IMR-90 (cell line): ENCODE data around the gene MEF2B. TPM values are rescaled to one million over a fixed set of nuclear protein-coding genes. Genes with fewer than 3 reads are reported as not detected.

Experiments used
- ATAC-seq: fragments of 200-7000 bp; cut with Tn5 transposase; 2 replicates; pipeline ENCODE4 v1.9.1; 2020; ENCODE audit warnings: low read depth, mild to moderate bottlenecking, moderate library complexity
- BruUV-seq: library from RNA; stranded (reverse); fragments of 400-500 nt; replicated peaks from 2 replicates; lab custom pipeline; 2021; lab: Mats Ljungman, UMichigan
- CTCF ChIA-PET: fragments of 300-600 bp; formaldehyde crosslinking; extraction: SDS; loops from one replicate; lab custom pipeline; 2021; ENCODE audit warnings: antibody characterized with exemption; lab: Yijun Ruan, JAX
- POLR2A ChIA-PET: fragments of 300-600 bp; sonication (Branson Sonifier 250); formaldehyde crosslinking; loops from one replicate; lab custom pipeline; 2022; ENCODE audit warnings: antibody characterized with exemption; ENCODE audit not compliant: unreplicated experiment; lab: Charles Lee
- DNase-seq: peaks from one replicate; pipeline ENCODE4 v3.0.0; 2013
- H2AFZ ChIP-seq: replicated peaks from 2 replicates; pipeline ENCODE3; 2013; ENCODE audit warnings: low read length, mild to moderate bottlenecking; ENCODE audit not compliant: poor library complexity
- H2AK5ac ChIP-seq: 2 replicates; pipeline ENCODE4 v1.6.1; 2013; ENCODE audit warnings: low read depth, low read length, inconsistent platforms
- H2AK9ac ChIP-seq: replicated peaks from 2 replicates; pipeline ENCODE3; 2013; ENCODE audit warnings: mild to moderate bottlenecking, low read depth, low read length, moderate library complexity; ENCODE audit not compliant: poor library complexity
- H2BK120ac ChIP-seq: 2 replicates; pipeline ENCODE4 v1.6.1; 2013; ENCODE audit warnings: low read depth, low read length, inconsistent platforms
- H2BK15ac ChIP-seq: 3 replicates; pipeline ENCODE4 v1.6.1; 2013; ENCODE audit warnings: low read depth, low read length, inconsistent platforms
- H2BK20ac ChIP-seq: 2 replicates; pipeline ENCODE4 v1.6.1; 2013; ENCODE audit warnings: low read depth, mild to moderate bottlenecking, inconsistent platforms, low read length, moderate library complexity
- H2BK5ac ChIP-seq: 2 replicates; pipeline ENCODE4 v1.6.1; 2013; ENCODE audit warnings: mild to moderate bottlenecking, low read depth, low read length, inconsistent platforms; ENCODE audit not compliant: poor library complexity, severe bottlenecking
- H3K14ac ChIP-seq: replicated peaks from 2 replicates; pipeline ENCODE4 v1.6.1; 2013; ENCODE audit warnings: low read depth, low read length, inconsistent platforms
- H3K18ac ChIP-seq: 2 replicates; pipeline ENCODE4 v1.6.1; 2013; ENCODE audit warnings: low read depth, low read length, control low read depth
- H3K23ac ChIP-seq: 2 replicates; pipeline ENCODE4 v1.6.1; 2013; ENCODE audit warnings: low read depth, low read length, inconsistent platforms
- H3K27ac ChIP-seq: 2 replicates; pipeline ENCODE4 v1.5.1; 2013; ENCODE audit warnings: mild to moderate bottlenecking, control low read depth, low read length; ENCODE audit not compliant: insufficient read depth
- H3K27me3 ChIP-seq: 2 replicates; pipeline ENCODE4 v1.6.1; 2013; ENCODE audit warnings: low read length; ENCODE audit not compliant: control insufficient read depth, insufficient read depth
- H3K36me3 ChIP-seq: 2 replicates; pipeline ENCODE4 v1.6.1; 2013; ENCODE audit warnings: low read length, mixed read lengths; ENCODE audit not compliant: control insufficient read depth, insufficient read depth
- H3K4ac ChIP-seq: 2 replicates; pipeline ENCODE4 v1.6.1; 2013; ENCODE audit warnings: low read depth, low read length, inconsistent platforms
- H3K4me1 ChIP-seq: 2 replicates; pipeline ENCODE4 v1.6.1; 2013; ENCODE audit warnings: low read length, mixed read lengths; ENCODE audit not compliant: control insufficient read depth, insufficient read depth
- H3K4me2 ChIP-seq: 2 replicates; pipeline ENCODE4 v1.6.1; 2013; ENCODE audit warnings: low read depth, mild to moderate bottlenecking, control low read depth, low read length, moderate library complexity
- H3K4me3 ChIP-seq: 2 replicates; pipeline ENCODE4 v1.5.1; 2013; ENCODE audit warnings: low read depth, mild to moderate bottlenecking, control low read depth, low read length, moderate library complexity; ENCODE audit not compliant: insufficient read depth
- H3K56ac ChIP-seq: 2 replicates; pipeline ENCODE4 v1.6.1; 2013; ENCODE audit warnings: low read length, inconsistent platforms; ENCODE audit not compliant: insufficient read depth; ENCODE audit errors: extremely low read depth
- H3K79me1 ChIP-seq, 2 experiments: 2 replicates each; pipeline ENCODE4 v1.6.1; 2013; ENCODE audit warnings: low read length in 2 of 2, inconsistent platforms in 1 of 2, low read depth in 1 of 2
- H3K9ac ChIP-seq: 2 replicates; pipeline ENCODE4 v1.6.1; 2013; ENCODE audit warnings: low read depth, low read length, control low read depth
- H3K9me1 ChIP-seq: 2 replicates; pipeline ENCODE4 v1.6.1; 2013; ENCODE audit warnings: low read length, inconsistent platforms; ENCODE audit not compliant: insufficient read depth
- H3K9me3 ChIP-seq: 2 replicates; pipeline ENCODE4 v1.6.1; 2013; ENCODE audit warnings: low read length; ENCODE audit not compliant: control insufficient read depth, insufficient read depth
- H4K20me1 ChIP-seq: 2 replicates; pipeline ENCODE4 v1.6.1; 2013; ENCODE audit warnings: low read length, inconsistent platforms; ENCODE audit not compliant: insufficient read depth
- H4K5ac ChIP-seq: 2 replicates; pipeline ENCODE4 v1.6.1; 2013; ENCODE audit warnings: mild to moderate bottlenecking, low read depth, low read length, control low read depth
- H4K8ac ChIP-seq, 2 experiments: 2 replicates each; pipeline ENCODE4 v1.6.1; 2013; ENCODE audit warnings: low read depth in 2 of 2, low read length in 2 of 2, control low read depth in 1 of 2, inconsistent platforms in 1 of 2
- H4K91ac ChIP-seq: 2 replicates; pipeline ENCODE4 v1.6.1; 2013; ENCODE audit warnings: low read depth, low read length, inconsistent platforms; ENCODE audit not compliant: insufficient read depth
- CEBPB ChIP-seq: IDR thresholded peaks from 2 replicates; pipeline ENCODE4 v1.6.1; 2012; ENCODE audit warnings: low read depth, low read length, improper control_type of control experiment
- CHD1 ChIP-seq: IDR thresholded peaks from 2 replicates; pipeline ENCODE4 v1.6.1; 2012; ENCODE audit warnings: low read depth, low read length, improper control_type of control experiment
- FOS ChIP-seq: fragments of 150-350 bp; IDR thresholded peaks from 2 replicates; pipeline ENCODE4 v1.6.1; 2016; ENCODE audit warnings: low read depth, low read length
- MAFK ChIP-seq: IDR thresholded peaks from 2 replicates; pipeline ENCODE4 v1.6.1; 2012; ENCODE audit warnings: low read depth, low read length, improper control_type of control experiment
- MAZ ChIP-seq: IDR thresholded peaks from 2 replicates; pipeline ENCODE4 v1.6.1; 2012; ENCODE audit warnings: low read depth, mild to moderate bottlenecking, low read length, improper control_type of control experiment, moderate library complexity, borderline replicate concordance
- MXI1 ChIP-seq: IDR thresholded peaks from 2 replicates; pipeline ENCODE4 v1.6.1; 2012; ENCODE audit warnings: low read depth, mild to moderate bottlenecking, low read length, moderate library complexity, borderline replicate concordance
- NFE2L2 ChIP-seq: fragments of 150-350 bp; IDR thresholded peaks from 2 replicates; pipeline ENCODE4 v1.6.1; 2016; ENCODE audit warnings: low read depth, mild to moderate bottlenecking, low read length
- POLR2A ChIP-seq: IDR thresholded peaks from 2 replicates; pipeline ENCODE4 v1.6.1; 2012; ENCODE audit warnings: mild to moderate bottlenecking, low read depth, low read length
- RAD21 ChIP-seq: IDR thresholded peaks from 2 replicates; pipeline ENCODE4 v1.6.1; 2012; ENCODE audit warnings: low read length, improper control_type of control experiment
- RCOR1 ChIP-seq: IDR thresholded peaks from 2 replicates; pipeline ENCODE4 v1.6.1; 2012; ENCODE audit warnings: mild to moderate bottlenecking, low read length, improper control_type of control experiment; ENCODE audit not compliant: insufficient replicate concordance
- RFX5 ChIP-seq: IDR thresholded peaks from 2 replicates; pipeline ENCODE4 v1.8.0; 2012; ENCODE audit warnings: low read depth, mild to moderate bottlenecking, low read length, moderate library complexity
- SMC3 ChIP-seq: fragments of 150-350 bp; IDR thresholded peaks from 2 replicates; pipeline ENCODE4 v1.6.1; 2016; ENCODE audit warnings: low read depth, mild to moderate bottlenecking, antibody characterized with exemption, low read length, moderate library complexity
- WGBS, 2 experiments: methylation state at CpG; one replicate each; pipeline versions ENCODE4 v1.1.5 to v1.1.7; 2013; ENCODE audit warnings: missing lambda C conversion rate in 2 of 2; ENCODE audit not compliant: insufficient read length in 1 of 2; ENCODE audit errors: extremely low coverage in 2 of 2; 5-methylcytosine and 5-hydroxymethylcytosine counted together
- dilution Hi-C: fragments of 300-500 bp; cut with HindIII; formaldehyde crosslinking; loops from one replicate; pipeline ENCODE4 v1.14.3; 2018; ENCODE audit warnings: low sequenced_read_pairs; ENCODE audit not compliant: unreplicated experiment
- in situ Hi-C: fragments of 300-500 bp; cut with MboI; formaldehyde crosslinking; loops from 3 replicates; pipeline ENCODE4 v1.14.3; 2019; ENCODE audit warnings: low sequenced_read_pairs, inconsistent platforms, mixed read lengths
- intact Hi-C: fragments of 100-400 bp; cut with micrococcal nuclease; formaldehyde crosslinking; loops from 2 replicates; pipeline ENCODE4 v1.10.0; 2022
- polyA plus RNA-seq, 3 experiments: library from polyadenylated mRNA; depleted of rRNA; stranded (reverse); fragments of >200 nt; gene quantifications; 2 replicates each; pipeline ENCODE4 v1.2.3, GENCODE V29; 2012; ENCODE audit warnings: low replicate concordance in 1 of 3
- total RNA-seq: library from RNA; depleted of rRNA; stranded (reverse); fragments of >200 nt; gene quantifications from 2 replicates; pipeline ENCODE4 v1.2.3, GENCODE V29; 2012
- TF ChIP-seq, protein P1 (sequence below): fragments of 150-350 bp; IDR thresholded peaks from 2 replicates; pipeline ENCODE4 v1.6.1; 2016; ENCODE audit warnings: low read depth, mild to moderate bottlenecking, low read length, moderate library complexity, borderline replicate concordance
- TF ChIP-seq, protein P2 (sequence below): conservative IDR thresholded peaks from 2 replicates; pipeline ENCODE4 v1.5.1; 2012; ENCODE audit warnings: mild to moderate bottlenecking, low read depth, low read length, improper control_type of control experiment
- TF ChIP-seq, protein P3 (sequence below): fragments of 150-350 bp; IDR thresholded peaks from 2 replicates; pipeline ENCODE4 v1.6.1; 2017; ENCODE audit warnings: mild to moderate bottlenecking, antibody characterized with exemption, low read length, low read depth

Gene MEF2B
- total and polyA plus RNA-seq, 2 of the 4 experiments (the other 2 are of a cell fraction), result 0.18 to 0.94 TPM

DNA sequence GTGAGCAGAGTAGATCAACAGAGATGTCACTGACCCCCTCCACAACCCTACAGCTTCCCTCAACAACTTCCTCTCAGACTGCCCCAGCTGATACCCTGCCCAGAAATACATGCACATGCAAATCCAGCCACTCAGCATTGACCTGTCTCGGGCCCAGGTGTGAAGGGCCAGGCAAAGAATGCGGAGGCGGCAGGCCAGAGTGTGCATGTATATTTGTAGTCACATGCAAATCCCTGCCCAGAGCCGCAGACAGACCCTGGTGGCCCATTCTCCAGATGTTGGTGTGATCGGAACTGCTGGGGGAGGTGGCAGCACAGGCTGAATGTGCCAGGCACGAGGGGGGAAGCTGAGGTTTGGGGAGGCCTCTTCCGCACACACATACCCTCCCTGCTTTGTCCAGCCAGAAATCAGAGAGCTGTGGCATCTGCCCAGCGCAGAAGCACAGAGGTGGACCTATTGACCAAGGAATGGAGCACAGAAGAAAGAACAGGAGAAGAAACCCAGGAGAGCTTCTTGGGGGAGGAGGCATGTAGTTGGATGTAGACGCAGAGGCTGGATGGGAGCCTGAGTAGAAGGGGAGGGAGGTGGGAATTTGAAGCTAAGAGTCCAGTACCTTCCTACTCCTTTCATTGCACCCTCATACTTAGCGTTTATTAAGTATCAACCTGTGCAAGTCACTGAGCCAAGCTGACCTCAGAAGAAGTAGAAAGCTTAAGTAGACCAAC is 14.4 kb downstream of the MEF2B start:
- dilution Hi-C loops, result no loop called here
- POLR2A ChIA-PET, result no interaction called here

More for the DNA sequence above, 14.4 kb downstream of the MEF2B start:
- Histone ChIP-seq H3K18ac (no peak overlapping the region), H4K91ac (no peak overlapping the region), H3K36me3 (peaks cover 7% of the 10 kb centered on the region; the same call in 1 of the 2 replicates), H3K4me2 (no peak overlapping the region), H3K79me1 (no peaks in the 10 kb centered on the region), H2AK5ac (no peak overlapping the region), H2BK20ac (no peak overlapping the region), H2BK120ac (no peak overlapping the region), H4K8ac (no peak overlapping the region), H3K9me1 (no peaks in the 10 kb centered on the region), H3K4ac (no peak overlapping the region), H3K23ac (no peak overlapping the region), H3K14ac (no peak overlapping the region), H3K4me1 (no peaks in the 10 kb centered on the region), H2AFZ (no peak overlapping the region), H4K20me1 (no peaks in the 10 kb centered on the region), H3K9me3 (peaks cover 6% of the 10 kb centered on the region; the same call in 1 of the 2 replicates), H3K9ac (no peak overlapping the region), H3K4me3 (no peak overlapping the region), H2BK15ac (no peak overlapping the region), H2BK5ac (no peak overlapping the region), H3K56ac (no peak overlapping the region), H3K27me3 (no peaks in the 10 kb centered on the region), H3K27ac (no peak overlapping the region), H2AK9ac (no peak overlapping the region), H4K5ac (no peak overlapping the region)
- in situ Hi-C loops, result no loop called here
- DNase-seq (no peak), ATAC-seq (no peak)
- TF ChIP-seq POLR2A, result no peak
- no peak for TF ChIP-seq NFE2L2
- TF ChIP-seq, protein P1, sequence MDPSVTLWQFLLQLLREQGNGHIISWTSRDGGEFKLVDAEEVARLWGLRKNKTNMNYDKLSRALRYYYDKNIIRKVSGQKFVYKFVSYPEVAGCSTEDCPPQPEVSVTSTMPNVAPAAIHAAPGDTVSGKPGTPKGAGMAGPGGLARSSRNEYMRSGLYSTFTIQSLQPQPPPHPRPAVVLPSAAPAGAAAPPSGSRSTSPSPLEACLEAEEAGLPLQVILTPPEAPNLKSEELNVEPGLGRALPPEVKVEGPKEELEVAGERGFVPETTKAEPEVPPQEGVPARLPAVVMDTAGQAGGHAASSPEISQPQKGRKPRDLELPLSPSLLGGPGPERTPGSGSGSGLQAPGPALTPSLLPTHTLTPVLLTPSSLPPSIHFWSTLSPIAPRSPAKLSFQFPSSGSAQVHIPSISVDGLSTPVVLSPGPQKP, result no peak
- no peak for TF ChIP-seq SMC3
- no peak for TF ChIP-seq MAZ
- no peak for TF ChIP-seq RCOR1
- no peak for TF ChIP-seq MAFK
- no peak for TF ChIP-seq CHD1
- no peak for TF ChIP-seq RAD21
- TF ChIP-seq RFX5, result no peak
- TF ChIP-seq, protein P2, sequence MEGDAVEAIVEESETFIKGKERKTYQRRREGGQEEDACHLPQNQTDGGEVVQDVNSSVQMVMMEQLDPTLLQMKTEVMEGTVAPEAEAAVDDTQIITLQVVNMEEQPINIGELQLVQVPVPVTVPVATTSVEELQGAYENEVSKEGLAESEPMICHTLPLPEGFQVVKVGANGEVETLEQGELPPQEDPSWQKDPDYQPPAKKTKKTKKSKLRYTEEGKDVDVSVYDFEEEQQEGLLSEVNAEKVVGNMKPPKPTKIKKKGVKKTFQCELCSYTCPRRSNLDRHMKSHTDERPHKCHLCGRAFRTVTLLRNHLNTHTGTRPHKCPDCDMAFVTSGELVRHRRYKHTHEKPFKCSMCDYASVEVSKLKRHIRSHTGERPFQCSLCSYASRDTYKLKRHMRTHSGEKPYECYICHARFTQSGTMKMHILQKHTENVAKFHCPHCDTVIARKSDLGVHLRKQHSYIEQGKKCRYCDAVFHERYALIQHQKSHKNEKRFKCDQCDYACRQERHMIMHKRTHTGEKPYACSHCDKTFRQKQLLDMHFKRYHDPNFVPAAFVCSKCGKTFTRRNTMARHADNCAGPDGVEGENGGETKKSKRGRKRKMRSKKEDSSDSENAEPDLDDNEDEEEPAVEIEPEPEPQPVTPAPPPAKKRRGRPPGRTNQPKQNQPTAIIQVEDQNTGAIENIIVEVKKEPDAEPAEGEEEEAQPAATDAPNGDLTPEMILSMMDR, result no peak
- TF ChIP-seq FOS, result no peak
- TF ChIP-seq, protein P3, sequence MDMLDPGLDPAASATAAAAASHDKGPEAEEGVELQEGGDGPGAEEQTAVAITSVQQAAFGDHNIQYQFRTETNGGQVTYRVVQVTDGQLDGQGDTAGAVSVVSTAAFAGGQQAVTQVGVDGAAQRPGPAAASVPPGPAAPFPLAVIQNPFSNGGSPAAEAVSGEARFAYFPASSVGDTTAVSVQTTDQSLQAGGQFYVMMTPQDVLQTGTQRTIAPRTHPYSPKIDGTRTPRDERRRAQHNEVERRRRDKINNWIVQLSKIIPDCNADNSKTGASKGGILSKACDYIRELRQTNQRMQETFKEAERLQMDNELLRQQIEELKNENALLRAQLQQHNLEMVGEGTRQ, result no peak
- TF ChIP-seq MXI1, result no peak
- TF ChIP-seq CEBPB, result no peak
- CTCF ChIA-PET, result interaction anchor here (1.5 to 2.3 kb wide), 2 partner anchors 10 to 19 kb away, joined by 3 to 6 read pairs; no protein-coding TSS in a partner anchor
- no CpG with 5 or more reads among the region's 10 CpGs for WGBS, 2 experiments
- no TSS peak for BruUV-seq
- intact Hi-C loops, result no loop called here
